Kidney (tissue), 14 donors: ENCODE results near the gene TARBP1. TPM values are rescaled to one million over a fixed set of nuclear protein-coding genes. Genes with fewer than 3 reads are reported as not detected.

ENCODE experiments used
- DNase-seq, 5 donors: peaks; one replicate each; pipeline ENCODE4 v3.0.0-alpha.2; 2013 to 2020
- FAIRE-seq: peaks from 2 replicates; lab custom pipeline; 2012; peaks lifted over from hg19 to GRCh38; lab: Jason Lieb, UNC
- H3K27ac ChIP-seq, 2 donors: one replicate each; pipeline ENCODE4 v1.7.0; 2013; ENCODE audit warnings: low read depth in 2 of 2, low read length in 2 of 2, inconsistent platforms in 1 of 2
- H3K27me3 ChIP-seq: one replicate; pipeline ENCODE4 v1.7.1; 2013; ENCODE audit warnings: low read length, inconsistent platforms; ENCODE audit not compliant: control insufficient read depth, insufficient read depth
- H3K36me3 ChIP-seq, 3 donors: one replicate each; pipeline versions ENCODE4 v1.7.0 to v1.7.1; 2013; ENCODE audit warnings: low read length in 3 of 3, control low read depth in 1 of 3, inconsistent platforms in 1 of 3; ENCODE audit not compliant: insufficient read depth in 3 of 3, control insufficient read depth in 2 of 3
- H3K4me1 ChIP-seq, 3 donors: one replicate each; pipeline versions ENCODE4 v1.7.0 to v1.7.1; 2013; ENCODE audit warnings: low read length in 3 of 3, inconsistent platforms in 1 of 3, low read depth in 1 of 3; ENCODE audit not compliant: control insufficient read depth in 2 of 3, insufficient read depth in 2 of 3
- H3K4me3 ChIP-seq, 3 donors: one replicate each; pipeline versions ENCODE4 v1.7.0 to v1.8.1; 2013; ENCODE audit warnings: low read length in 3 of 3, control low read depth in 1 of 3, inconsistent platforms in 1 of 3
- H3K9ac ChIP-seq, 3 donors: one replicate each; pipeline versions ENCODE4 v1.7.0 to v1.7.1; 2013; ENCODE audit warnings: low read length in 3 of 3, control low read depth in 1 of 3, inconsistent platforms in 1 of 3
- H3K9me3 ChIP-seq, 3 donors: one replicate each; pipeline versions ENCODE4 v1.7.0 to v1.7.1; 2013; ENCODE audit warnings: low read length in 3 of 3, control low read depth in 1 of 3, inconsistent platforms in 1 of 3; ENCODE audit not compliant: control insufficient read depth in 2 of 3, insufficient read depth in 1 of 3
- intact Hi-C: fragments of 100-400 bp; cut with DNase I; formaldehyde crosslinking; loops from one replicate; pipeline ENCODE4 v1.11.1; 2022
- polyA plus RNA-seq: library from polyadenylated mRNA; stranded (reverse); fragments of 350-450 nt; fragmentation: Illumina TruSeq; extraction: RNeasy Lipid Tissue Mini Kit (QIAGEN cat#74804); gene quantifications from one replicate; pipeline ENCODE4 v1.2.3, GENCODE V29; 2014; ENCODE audit warnings: low read depth, low replicate concordance; ENCODE audit not compliant: insufficient read depth
- total RNA-seq: library from RNA; stranded (reverse); fragmentation: NEBNext Ultra II Directional; extraction: Animal tissue kit (Norgen Biotek cat#: 25700); gene quantifications from one replicate; pipeline ENCODE4 v1.2.1, GENCODE V29; 2021
- TF ChIP-seq, protein P1 (sequence below): IDR thresholded peaks from 3 replicates; pipeline ENCODE4 v1.5.1; 2012; ENCODE audit warnings: mild to moderate bottlenecking, moderate library complexity, borderline replicate concordance; ENCODE audit not compliant: insufficient read depth; ENCODE audit errors: extremely low read depth
- donor health status: control.
- donor health status: control.
- donor health status: control.
- donor health status: control.
- donor health status: control.
- donor health status: DM: yes; HTN: yes; CAD: no.
- donor health status: Normal renal cell carcinoma (clear cell type).

Gene TARBP1
- total and polyA plus RNA-seq, 2 donors from 2014 or later, result 14.3 to 26.2 TPM

DNA sequence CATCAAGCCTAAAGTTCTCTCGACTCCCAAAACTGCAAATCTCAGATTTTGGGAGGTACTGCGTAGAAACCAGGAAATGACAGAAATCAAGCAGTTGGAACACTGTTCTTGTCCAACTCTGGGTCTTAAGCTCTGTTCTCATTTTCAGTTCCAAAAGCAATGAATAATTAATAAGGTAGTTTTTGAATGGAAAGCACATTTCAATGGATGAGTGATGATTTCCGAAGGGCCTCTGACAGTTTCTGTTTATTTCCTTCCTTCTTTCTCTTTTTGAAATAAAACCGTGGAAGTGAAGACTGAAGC, 20.9 kb upstream of the TARBP1 start:
- H3K4me3 ChIP-seq, result peak overlapping the region in 2 of 3 donors; percentile 42 to 52
- DNase-seq (no peak), FAIRE-seq (no peak)
- H3K4me1 ChIP-seq, result peaks cover 0 to 18% (median 14%) of the 10 kb centered on the region in 3 donors
- H3K27ac ChIP-seq, result peak overlapping the region; percentile 90 to 94
- H3K36me3 ChIP-seq, result no peaks in the 10 kb centered on the region
- peak overlapping the region in 1 of 3 donors; percentile 72 for H3K9ac ChIP-seq
- no peaks in the 10 kb centered on the region for H3K27me3 ChIP-seq
- intact Hi-C loops, result loop anchor here (10.0 kb wide), 2 partner anchors 95 to 335 kb away; no protein-coding TSS in a partner anchor
- TF ChIP-seq, protein P1, sequence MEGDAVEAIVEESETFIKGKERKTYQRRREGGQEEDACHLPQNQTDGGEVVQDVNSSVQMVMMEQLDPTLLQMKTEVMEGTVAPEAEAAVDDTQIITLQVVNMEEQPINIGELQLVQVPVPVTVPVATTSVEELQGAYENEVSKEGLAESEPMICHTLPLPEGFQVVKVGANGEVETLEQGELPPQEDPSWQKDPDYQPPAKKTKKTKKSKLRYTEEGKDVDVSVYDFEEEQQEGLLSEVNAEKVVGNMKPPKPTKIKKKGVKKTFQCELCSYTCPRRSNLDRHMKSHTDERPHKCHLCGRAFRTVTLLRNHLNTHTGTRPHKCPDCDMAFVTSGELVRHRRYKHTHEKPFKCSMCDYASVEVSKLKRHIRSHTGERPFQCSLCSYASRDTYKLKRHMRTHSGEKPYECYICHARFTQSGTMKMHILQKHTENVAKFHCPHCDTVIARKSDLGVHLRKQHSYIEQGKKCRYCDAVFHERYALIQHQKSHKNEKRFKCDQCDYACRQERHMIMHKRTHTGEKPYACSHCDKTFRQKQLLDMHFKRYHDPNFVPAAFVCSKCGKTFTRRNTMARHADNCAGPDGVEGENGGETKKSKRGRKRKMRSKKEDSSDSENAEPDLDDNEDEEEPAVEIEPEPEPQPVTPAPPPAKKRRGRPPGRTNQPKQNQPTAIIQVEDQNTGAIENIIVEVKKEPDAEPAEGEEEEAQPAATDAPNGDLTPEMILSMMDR, result no peak
- no peaks in the 10 kb centered on the region for H3K9me3 ChIP-seq

- Histone ChIP-seq H3K36me3 (no peaks in the 10 kb centered on the region), H3K27ac (peak overlapping the region; percentile 90 to 94), H3K4me3 (peak overlapping the region in 2 of 3 donors; percentile 42 to 52), H3K9ac (peak overlapping the region in 2 of 3 donors; percentile 67 to 72), H3K4me1 (peaks cover 0 to 18% (median 14%) of the 10 kb centered on the region in 3 donors), H3K9me3 (no peaks in the 10 kb centered on the region), H3K27me3 (no peaks in the 10 kb centered on the region)
- FAIRE-seq (no peak), DNase-seq (peak; percentile 92 to 95 (median 93))
- intact Hi-C loops, result loop anchor here (10.0 kb wide), 2 partner anchors 95 to 335 kb away; no protein-coding TSS in a partner anchor
- TF ChIP-seq, protein P1, result peak; percentile 96
Observed at GRCh38 chr1:234499119-234499942, 20.4 kb upstream of the TARBP1 start.

GRCh38 chr1:234498448-234499118, 19.6 kb upstream of the TARBP1 start:
- TF ChIP-seq, protein P1, result no peak
- peaks cover 0 to 18% (median 14%) of the 10 kb centered on the region in 3 donors for H3K4me1 ChIP-seq
- H3K36me3 ChIP-seq, result no peaks in the 10 kb centered on the region
- DNase-seq, result no peak
- H3K4me3 ChIP-seq, result no peak overlapping the region
- H3K27ac ChIP-seq, result peak overlapping the region; percentile 72 to 90
- intact Hi-C loops, result loop anchor here (10.0 kb wide), 2 partner anchors 96 to 336 kb away; no protein-coding TSS in a partner anchor
- FAIRE-seq, result no peak
- peak overlapping the region in 2 of 3 donors; percentile 48 to 72 for H3K9ac ChIP-seq
- no peaks in the 10 kb centered on the region for H3K27me3 ChIP-seq
- no peaks in the 10 kb centered on the region for H3K9me3 ChIP-seq
